IMR-90 (cell line): ENCODE data around the gene BRWD1. TPM values are rescaled to one million over a fixed set of nuclear protein-coding genes. Genes with fewer than 3 reads are reported as not detected.

Experiments used
- ATAC-seq: fragments of 200-7000 bp; cut with Tn5 transposase; 2 replicates; pipeline ENCODE4 v1.9.1; 2020; ENCODE audit warnings: low read depth, mild to moderate bottlenecking, moderate library complexity
- BruUV-seq: library from RNA; stranded (reverse); fragments of 400-500 nt; replicated peaks from 2 replicates; lab custom pipeline; 2021; lab: Mats Ljungman, UMichigan
- CTCF ChIA-PET: fragments of 300-600 bp; formaldehyde crosslinking; extraction: SDS; loops from one replicate; lab custom pipeline; 2021; ENCODE audit warnings: antibody characterized with exemption; lab: Yijun Ruan, JAX
- POLR2A ChIA-PET: fragments of 300-600 bp; sonication (Branson Sonifier 250); formaldehyde crosslinking; loops from one replicate; lab custom pipeline; 2022; ENCODE audit warnings: antibody characterized with exemption; ENCODE audit not compliant: unreplicated experiment; lab: Charles Lee
- DNase-seq: peaks from one replicate; pipeline ENCODE4 v3.0.0; 2013
- H2AFZ ChIP-seq: replicated peaks from 2 replicates; pipeline ENCODE3; 2013; ENCODE audit warnings: low read length, mild to moderate bottlenecking; ENCODE audit not compliant: poor library complexity
- H2AK5ac ChIP-seq: 2 replicates; pipeline ENCODE4 v1.6.1; 2013; ENCODE audit warnings: low read depth, low read length, inconsistent platforms
- H2AK9ac ChIP-seq: replicated peaks from 2 replicates; pipeline ENCODE3; 2013; ENCODE audit warnings: mild to moderate bottlenecking, low read depth, low read length, moderate library complexity; ENCODE audit not compliant: poor library complexity
- H2BK120ac ChIP-seq: 2 replicates; pipeline ENCODE4 v1.6.1; 2013; ENCODE audit warnings: low read depth, low read length, inconsistent platforms
- H2BK15ac ChIP-seq: 3 replicates; pipeline ENCODE4 v1.6.1; 2013; ENCODE audit warnings: low read depth, low read length, inconsistent platforms
- H2BK20ac ChIP-seq: 2 replicates; pipeline ENCODE4 v1.6.1; 2013; ENCODE audit warnings: low read depth, mild to moderate bottlenecking, inconsistent platforms, low read length, moderate library complexity
- H2BK5ac ChIP-seq: 2 replicates; pipeline ENCODE4 v1.6.1; 2013; ENCODE audit warnings: mild to moderate bottlenecking, low read depth, low read length, inconsistent platforms; ENCODE audit not compliant: poor library complexity, severe bottlenecking
- H3K14ac ChIP-seq: replicated peaks from 2 replicates; pipeline ENCODE4 v1.6.1; 2013; ENCODE audit warnings: low read depth, low read length, inconsistent platforms
- H3K18ac ChIP-seq: 2 replicates; pipeline ENCODE4 v1.6.1; 2013; ENCODE audit warnings: low read depth, low read length, control low read depth
- H3K23ac ChIP-seq: 2 replicates; pipeline ENCODE4 v1.6.1; 2013; ENCODE audit warnings: low read depth, low read length, inconsistent platforms
- H3K27ac ChIP-seq: 2 replicates; pipeline ENCODE4 v1.5.1; 2013; ENCODE audit warnings: mild to moderate bottlenecking, control low read depth, low read length; ENCODE audit not compliant: insufficient read depth
- H3K27me3 ChIP-seq: 2 replicates; pipeline ENCODE4 v1.6.1; 2013; ENCODE audit warnings: low read length; ENCODE audit not compliant: control insufficient read depth, insufficient read depth
- H3K36me3 ChIP-seq: 2 replicates; pipeline ENCODE4 v1.6.1; 2013; ENCODE audit warnings: low read length, mixed read lengths; ENCODE audit not compliant: control insufficient read depth, insufficient read depth
- H3K4ac ChIP-seq: 2 replicates; pipeline ENCODE4 v1.6.1; 2013; ENCODE audit warnings: low read depth, low read length, inconsistent platforms
- H3K4me1 ChIP-seq: 2 replicates; pipeline ENCODE4 v1.6.1; 2013; ENCODE audit warnings: low read length, mixed read lengths; ENCODE audit not compliant: control insufficient read depth, insufficient read depth
- H3K4me2 ChIP-seq: 2 replicates; pipeline ENCODE4 v1.6.1; 2013; ENCODE audit warnings: low read depth, mild to moderate bottlenecking, control low read depth, low read length, moderate library complexity
- H3K4me3 ChIP-seq: 2 replicates; pipeline ENCODE4 v1.5.1; 2013; ENCODE audit warnings: low read depth, mild to moderate bottlenecking, control low read depth, low read length, moderate library complexity; ENCODE audit not compliant: insufficient read depth
- H3K56ac ChIP-seq: 2 replicates; pipeline ENCODE4 v1.6.1; 2013; ENCODE audit warnings: low read length, inconsistent platforms; ENCODE audit not compliant: insufficient read depth; ENCODE audit errors: extremely low read depth
- H3K79me1 ChIP-seq, 2 experiments: 2 replicates each; pipeline ENCODE4 v1.6.1; 2013; ENCODE audit warnings: low read length in 2 of 2, inconsistent platforms in 1 of 2, low read depth in 1 of 2
- H3K9ac ChIP-seq: 2 replicates; pipeline ENCODE4 v1.6.1; 2013; ENCODE audit warnings: low read depth, low read length, control low read depth
- H3K9me1 ChIP-seq: 2 replicates; pipeline ENCODE4 v1.6.1; 2013; ENCODE audit warnings: low read length, inconsistent platforms; ENCODE audit not compliant: insufficient read depth
- H3K9me3 ChIP-seq: 2 replicates; pipeline ENCODE4 v1.6.1; 2013; ENCODE audit warnings: low read length; ENCODE audit not compliant: control insufficient read depth, insufficient read depth
- H4K20me1 ChIP-seq: 2 replicates; pipeline ENCODE4 v1.6.1; 2013; ENCODE audit warnings: low read length, inconsistent platforms; ENCODE audit not compliant: insufficient read depth
- H4K5ac ChIP-seq: 2 replicates; pipeline ENCODE4 v1.6.1; 2013; ENCODE audit warnings: mild to moderate bottlenecking, low read depth, low read length, control low read depth
- H4K8ac ChIP-seq, 2 experiments: 2 replicates each; pipeline ENCODE4 v1.6.1; 2013; ENCODE audit warnings: low read depth in 2 of 2, low read length in 2 of 2, control low read depth in 1 of 2, inconsistent platforms in 1 of 2
- H4K91ac ChIP-seq: 2 replicates; pipeline ENCODE4 v1.6.1; 2013; ENCODE audit warnings: low read depth, low read length, inconsistent platforms; ENCODE audit not compliant: insufficient read depth
- CEBPB ChIP-seq: IDR thresholded peaks from 2 replicates; pipeline ENCODE4 v1.6.1; 2012; ENCODE audit warnings: low read depth, low read length, improper control_type of control experiment
- ELK1 ChIP-seq: fragments of 150-350 bp; IDR thresholded peaks from 2 replicates; pipeline ENCODE4 v1.6.1; 2016; ENCODE audit warnings: low read depth, mild to moderate bottlenecking, low read length, moderate library complexity, borderline replicate concordance
- MAZ ChIP-seq: IDR thresholded peaks from 2 replicates; pipeline ENCODE4 v1.6.1; 2012; ENCODE audit warnings: low read depth, mild to moderate bottlenecking, low read length, improper control_type of control experiment, moderate library complexity, borderline replicate concordance
- MXI1 ChIP-seq: IDR thresholded peaks from 2 replicates; pipeline ENCODE4 v1.6.1; 2012; ENCODE audit warnings: low read depth, mild to moderate bottlenecking, low read length, moderate library complexity, borderline replicate concordance
- NFE2L2 ChIP-seq: fragments of 150-350 bp; IDR thresholded peaks from 2 replicates; pipeline ENCODE4 v1.6.1; 2016; ENCODE audit warnings: low read depth, mild to moderate bottlenecking, low read length
- POLR2A ChIP-seq: IDR thresholded peaks from 2 replicates; pipeline ENCODE4 v1.6.1; 2012; ENCODE audit warnings: mild to moderate bottlenecking, low read depth, low read length
- RCOR1 ChIP-seq: IDR thresholded peaks from 2 replicates; pipeline ENCODE4 v1.6.1; 2012; ENCODE audit warnings: mild to moderate bottlenecking, low read length, improper control_type of control experiment; ENCODE audit not compliant: insufficient replicate concordance
- SMC3 ChIP-seq: fragments of 150-350 bp; IDR thresholded peaks from 2 replicates; pipeline ENCODE4 v1.6.1; 2016; ENCODE audit warnings: low read depth, mild to moderate bottlenecking, antibody characterized with exemption, low read length, moderate library complexity
- USF2 ChIP-seq: fragments of 150-350 bp; IDR thresholded peaks from 2 replicates; pipeline ENCODE4 v1.6.1; 2017; ENCODE audit warnings: mild to moderate bottlenecking, antibody characterized with exemption, low read length, low read depth
- WGBS, 2 experiments: methylation state at CpG; one replicate each; pipeline versions ENCODE4 v1.1.5 to v1.1.7; 2013; ENCODE audit warnings: missing lambda C conversion rate in 2 of 2; ENCODE audit not compliant: insufficient read length in 1 of 2; ENCODE audit errors: extremely low coverage in 2 of 2; 5-methylcytosine and 5-hydroxymethylcytosine counted together
- dilution Hi-C: fragments of 300-500 bp; cut with HindIII; formaldehyde crosslinking; loops from one replicate; pipeline ENCODE4 v1.14.3; 2018; ENCODE audit warnings: low sequenced_read_pairs; ENCODE audit not compliant: unreplicated experiment
- in situ Hi-C: fragments of 300-500 bp; cut with MboI; formaldehyde crosslinking; loops from 3 replicates; pipeline ENCODE4 v1.14.3; 2019; ENCODE audit warnings: low sequenced_read_pairs, inconsistent platforms, mixed read lengths
- intact Hi-C: fragments of 100-400 bp; cut with micrococcal nuclease; formaldehyde crosslinking; loops from 2 replicates; pipeline ENCODE4 v1.10.0; 2022
- polyA plus RNA-seq, 3 experiments: library from polyadenylated mRNA; depleted of rRNA; stranded (reverse); fragments of >200 nt; gene quantifications; 2 replicates each; pipeline ENCODE4 v1.2.3, GENCODE V29; 2012; ENCODE audit warnings: low replicate concordance in 1 of 3
- total RNA-seq: library from RNA; depleted of rRNA; stranded (reverse); fragments of >200 nt; gene quantifications from 2 replicates; pipeline ENCODE4 v1.2.3, GENCODE V29; 2012

BRWD1 gene
- total and polyA plus RNA-seq, 2 of the 4 experiments (the other 2 are of a cell fraction) = 6.7 to 28.7 TPM

- Histone ChIP-seq H3K9me1 (peaks cover 9% of the 10 kb centered on the region; the same call in 1 of the 2 replicates), H3K9ac (no peak overlapping the region), H2AK5ac (peak overlapping the region; percentile 3; the same call in 1 of the 2 replicates), H4K8ac (no peak overlapping the region), H3K9me3 (no peaks in the 10 kb centered on the region), H3K27ac (no peak overlapping the region), H3K4ac (0 out of 2 replicates have a peak overlapping the region, but pooled peaks have one; percentile 7), H3K36me3 (peaks cover 23% of the 10 kb centered on the region), H3K14ac (no peak overlapping the region), H2BK5ac (no peak overlapping the region), H2AK9ac (no peak overlapping the region), H3K4me1 (peaks cover 2% of the 10 kb centered on the region; the same call in 1 of the 2 replicates), H4K20me1 (peaks cover 6% of the 10 kb centered on the region; the same call in 1 of the 2 replicates), H2AFZ (no peak overlapping the region), H2BK20ac (no peak overlapping the region), H3K4me2 (no peak overlapping the region), H2BK120ac (no peak overlapping the region), H3K79me1 (peaks cover 7 to 29% of the 10 kb centered on the region in 2 experiments; a peak in 2 of 4 replicates), H3K27me3 (no peaks in the 10 kb centered on the region), H4K5ac (no peak overlapping the region), H3K18ac (no peak overlapping the region), H3K4me3 (no peak overlapping the region), H4K91ac (no peak overlapping the region), H2BK15ac (no peak overlapping the region), H3K56ac (no peak overlapping the region), H3K23ac (no peak overlapping the region)
- CTCF ChIA-PET = no interaction called here
- ATAC-seq (no peak; the same call in none of the 2 replicates), DNase-seq (no peak)
- intact Hi-C loops = loop anchor here (1.0 kb wide), 1 partner anchor 670 kb away; no protein-coding TSS in a partner anchor
- in situ Hi-C loops = loop anchor here (10.0 kb wide), 1 partner anchor 671 kb away; no protein-coding TSS in a partner anchor
- TF ChIP-seq POLR2A (no peak), RCOR1 (no peak), SMC3 (no peak), MAZ (no peak), NFE2L2 (no peak), ELK1 (no peak), CEBPB (no peak), USF2 (no peak), MXI1 (no peak)
- no TSS peak for BruUV-seq
- dilution Hi-C loops = no loop called here
- WGBS, 2 experiments = 98 to 100% methylated on average over 1 to 6 of the region's 10 CpGs
- POLR2A ChIA-PET = no interaction called here
These were observed 137.8 kb downstream of the BRWD1 start for GRCh38 chr21:39175665-39176064.
